HG02870 (cell line): Measurements from ENCODE around the gene UMPS.
"Not testable (repeated sequence)": the region's sequence is repeated elsewhere in the genome, so short reads cannot be mapped to it uniquely, and the experiment has no call there.

Experiments
- ATAC-seq: cut with Tn5 transposase; IDR thresholded peaks from one replicate; pipeline ENCODE4 v1.9.1; 2021; ENCODE audit warnings: mild to moderate bottlenecking, moderate library complexity; ENCODE audit not compliant: unreplicated experiment

The UMPS gene

DNA sequence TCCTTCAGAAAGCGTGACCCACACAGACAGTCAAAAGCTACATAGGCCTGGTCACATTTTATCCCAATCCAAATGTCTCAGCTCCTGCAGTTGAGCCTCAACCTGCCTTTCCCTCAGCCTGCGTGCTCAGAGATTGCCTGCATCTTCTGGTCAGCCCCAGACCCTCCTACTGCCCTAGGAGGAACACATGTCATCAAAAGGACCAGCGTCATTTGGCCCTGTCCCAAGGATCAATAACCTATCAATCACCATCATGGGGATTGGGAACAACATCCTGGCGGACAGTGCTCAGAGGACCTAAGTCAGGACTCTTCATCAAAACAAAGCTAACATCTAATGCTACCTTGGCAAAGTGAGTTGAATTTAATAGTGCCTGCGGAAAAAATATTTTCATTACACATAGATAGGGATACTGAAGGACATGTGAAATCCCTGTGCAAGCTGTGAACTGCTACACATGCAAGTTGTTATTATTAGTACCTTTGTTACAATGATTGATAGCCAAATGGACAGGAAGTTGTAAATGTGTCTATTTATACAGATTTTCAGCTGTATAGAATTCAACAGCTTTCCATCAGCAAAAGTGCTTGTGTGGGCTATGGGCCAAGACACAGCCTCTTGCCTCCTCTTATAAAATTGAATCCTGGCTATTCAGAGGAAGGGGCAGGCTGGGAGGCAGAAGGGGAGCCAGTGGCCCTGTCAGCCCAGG is 47.7 kb downstream of the UMPS start:
- no peak for ATAC-seq

DNA sequence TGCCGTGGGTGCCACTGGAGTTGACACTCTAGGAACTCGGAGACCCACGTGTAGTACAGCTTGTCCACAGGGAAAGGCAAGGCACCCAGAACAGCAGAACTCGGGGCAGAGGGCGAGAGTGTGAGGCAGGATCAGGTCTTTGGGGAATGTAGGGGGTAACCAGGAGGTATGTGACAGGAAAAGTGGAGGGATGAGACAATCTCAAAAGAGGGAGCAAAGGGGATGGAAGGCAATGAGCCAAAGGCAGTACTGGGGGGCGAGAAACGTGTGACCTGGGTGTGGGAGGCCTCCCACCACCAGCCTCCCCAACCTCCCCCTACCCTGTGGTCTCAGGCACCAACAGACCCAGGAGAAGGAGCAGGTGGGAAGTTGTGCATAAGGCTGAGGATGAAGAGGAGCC is 48.9 kb downstream of the UMPS start:
- no peak for ATAC-seq

GRCh38 chr3:124779751-124780191 is 49.5 kb downstream of the UMPS start:
- ATAC-seq: no peak

DNA sequence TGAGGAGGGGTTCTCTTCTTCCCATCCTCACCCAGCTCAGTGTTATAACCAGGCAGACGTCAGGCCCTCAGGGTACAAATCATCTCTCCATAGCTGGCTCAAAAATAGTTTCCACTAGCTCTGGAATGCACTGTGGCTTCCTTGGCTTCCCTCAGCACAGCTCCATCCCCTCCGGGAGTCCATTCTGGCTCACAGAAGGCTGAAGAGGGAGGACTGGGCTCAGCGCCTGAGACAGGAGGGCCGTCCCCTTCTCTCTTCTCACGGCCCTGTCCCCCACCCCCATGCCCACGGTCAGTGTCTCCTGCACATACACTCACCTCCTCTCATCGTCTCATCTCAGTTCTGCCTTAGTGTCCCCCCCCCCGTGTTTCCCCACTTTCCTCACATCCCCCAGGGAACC is 50.1 kb downstream of the UMPS start:
- no peak for ATAC-seq

DNA sequence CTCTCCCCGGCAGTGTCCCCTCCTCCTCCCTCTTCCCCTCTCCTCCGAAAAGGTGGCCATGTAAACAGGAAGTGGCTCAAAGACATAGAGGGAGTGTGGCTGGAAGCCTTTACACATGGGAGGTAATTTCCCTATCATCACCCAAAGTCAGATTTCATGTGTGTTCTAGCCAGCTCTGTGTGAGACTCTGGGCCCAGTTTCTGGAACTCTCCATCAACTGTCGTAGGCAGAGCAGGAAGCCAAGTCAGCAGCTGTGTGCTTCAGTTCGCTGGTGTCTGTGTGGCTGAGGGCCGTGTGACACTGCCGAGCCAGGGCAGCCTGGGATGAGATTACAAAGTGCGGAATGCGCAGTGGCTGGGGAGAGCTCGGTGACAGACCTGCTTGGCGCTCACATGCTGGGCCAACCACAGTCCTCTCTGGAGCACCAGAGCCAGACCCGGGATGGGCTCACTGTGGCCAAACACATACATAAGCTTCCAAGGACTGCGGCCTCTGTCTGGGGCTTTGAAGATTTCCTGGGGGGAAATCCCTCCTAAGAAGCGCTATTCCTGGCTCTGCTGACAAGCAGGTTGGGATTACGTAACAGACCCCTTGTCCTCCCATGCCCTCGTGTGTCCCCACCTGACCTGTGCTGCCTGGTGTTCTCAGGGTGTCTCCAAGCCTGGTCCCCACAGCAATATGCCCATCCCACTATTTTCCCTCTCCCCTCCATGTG is 50.7 kb downstream of the UMPS start:
- no peak for ATAC-seq

GRCh38 chr3:124781476-124782376 is 51.5 kb downstream of the UMPS start:
- ATAC-seq: no peak

DNA sequence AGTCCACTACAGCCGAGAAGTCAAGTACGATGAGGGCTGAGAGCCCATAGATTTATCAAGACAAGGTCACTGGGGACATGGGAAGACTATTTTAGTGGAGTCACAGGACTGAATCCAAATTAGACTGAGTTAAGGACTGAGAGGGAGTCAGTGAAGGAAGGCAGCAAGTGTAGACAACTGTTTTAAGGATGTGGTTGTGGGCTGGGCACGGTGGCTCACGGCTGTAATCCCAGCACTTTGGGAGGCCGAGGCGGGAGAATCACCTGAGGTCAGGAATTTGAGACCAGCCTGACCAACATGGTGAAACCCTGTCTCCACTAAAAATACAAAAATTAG is 52.1 kb downstream of the UMPS start:
- ATAC-seq: not testable (repeated sequence)

- no peak for ATAC-seq
These were observed 53.4 kb downstream of the UMPS start for GRCh38 chr3:124783696-124784095.

DNA sequence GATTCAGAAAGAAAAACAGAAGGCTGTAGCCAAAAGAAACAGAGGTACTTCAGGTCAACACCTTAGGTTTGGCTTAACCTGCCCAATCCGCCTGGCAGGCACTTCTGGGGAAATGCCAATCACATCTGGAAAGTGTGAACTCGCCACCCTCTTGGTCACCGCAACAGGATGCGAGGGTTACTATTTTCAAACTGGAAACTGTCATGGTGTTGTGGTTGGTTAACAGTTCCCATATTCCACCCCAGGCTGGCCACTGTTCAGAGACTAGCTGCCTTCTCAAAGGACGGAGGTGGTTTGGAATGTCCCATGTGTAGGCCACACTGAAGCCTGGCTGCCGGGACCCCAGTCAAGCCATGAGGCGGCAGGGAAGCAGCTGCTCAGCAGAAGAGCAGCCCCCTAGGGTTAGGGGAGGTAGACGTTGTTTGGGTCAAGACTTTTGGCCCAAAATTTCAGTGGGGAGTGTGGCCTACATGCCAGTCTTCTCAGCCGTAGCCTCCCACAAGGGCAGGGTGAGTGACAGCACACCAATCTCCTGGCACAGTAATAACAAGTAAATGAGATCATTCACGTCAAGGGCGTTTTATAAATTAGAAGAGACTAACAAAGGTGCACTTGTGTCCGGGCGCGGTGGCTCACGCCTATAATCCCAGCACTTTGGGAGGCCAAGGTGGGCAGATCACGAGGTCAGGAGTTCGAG is 54.6 kb downstream of the UMPS start:
- peak; percentile 42 for ATAC-seq

- ATAC-seq: no peak
These were observed 55.7 kb downstream of the UMPS start for GRCh38 chr3:124785973-124786372.

GRCh38 chr3:124786511-124787241 is 56.4 kb downstream of the UMPS start:
- ATAC-seq: no peak

GRCh38 chr3:124787476-124788195 is 57.4 kb downstream of the UMPS start:
- no peak for ATAC-seq

- ATAC-seq: no peak
These were observed 58.0 kb downstream of the UMPS start for GRCh38 chr3:124788254-124788745.

- ATAC-seq: not testable (repeated sequence)
These were observed 58.9 kb downstream of the UMPS start for GRCh38 chr3:124789103-124789502.

DNA sequence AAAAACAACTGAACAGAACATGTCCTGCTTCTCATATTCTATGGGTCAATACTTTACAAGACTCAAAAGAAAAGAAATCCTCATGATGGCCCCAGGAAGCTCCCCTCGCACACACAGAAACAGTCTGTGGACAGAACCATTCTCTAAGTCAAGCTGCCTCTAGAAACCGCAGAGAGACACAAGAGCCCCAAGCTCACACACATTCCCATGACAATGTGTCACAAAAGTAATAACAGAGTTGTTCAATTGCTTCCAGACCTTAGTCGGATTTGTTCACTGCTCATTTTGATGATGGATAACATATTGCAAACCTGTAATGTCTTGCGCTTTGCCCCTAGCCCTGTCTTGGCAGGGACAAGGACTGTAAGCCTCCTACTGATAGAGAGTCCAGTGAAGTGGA is 60.9 kb downstream of the UMPS start:
- no peak for ATAC-seq

DNA sequence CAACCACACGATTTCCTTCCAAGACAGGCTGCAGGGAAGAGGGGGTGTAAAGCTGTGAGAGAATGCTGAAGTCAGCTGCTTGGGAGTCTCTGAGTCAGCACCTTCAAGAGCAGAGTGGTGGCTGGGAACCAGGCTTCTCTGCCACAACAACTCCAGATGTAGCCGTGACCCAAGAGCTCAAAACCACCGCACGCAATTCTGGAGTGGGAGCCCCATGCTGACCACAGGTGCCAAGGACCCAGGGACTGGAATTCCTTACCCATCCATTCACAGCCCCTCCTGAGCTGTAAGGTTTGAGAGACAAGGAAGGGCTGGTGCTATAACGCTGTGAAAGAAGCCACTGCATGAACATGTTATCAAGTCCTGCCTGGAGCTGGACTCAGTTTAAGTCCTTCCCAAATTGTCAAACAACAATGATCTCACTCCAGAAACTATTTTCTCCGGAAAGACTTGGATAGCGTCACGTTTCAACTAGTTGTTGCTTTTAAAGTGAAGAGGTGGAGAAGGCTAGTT is 61.4 kb downstream of the UMPS start:
- no peak for ATAC-seq

DNA sequence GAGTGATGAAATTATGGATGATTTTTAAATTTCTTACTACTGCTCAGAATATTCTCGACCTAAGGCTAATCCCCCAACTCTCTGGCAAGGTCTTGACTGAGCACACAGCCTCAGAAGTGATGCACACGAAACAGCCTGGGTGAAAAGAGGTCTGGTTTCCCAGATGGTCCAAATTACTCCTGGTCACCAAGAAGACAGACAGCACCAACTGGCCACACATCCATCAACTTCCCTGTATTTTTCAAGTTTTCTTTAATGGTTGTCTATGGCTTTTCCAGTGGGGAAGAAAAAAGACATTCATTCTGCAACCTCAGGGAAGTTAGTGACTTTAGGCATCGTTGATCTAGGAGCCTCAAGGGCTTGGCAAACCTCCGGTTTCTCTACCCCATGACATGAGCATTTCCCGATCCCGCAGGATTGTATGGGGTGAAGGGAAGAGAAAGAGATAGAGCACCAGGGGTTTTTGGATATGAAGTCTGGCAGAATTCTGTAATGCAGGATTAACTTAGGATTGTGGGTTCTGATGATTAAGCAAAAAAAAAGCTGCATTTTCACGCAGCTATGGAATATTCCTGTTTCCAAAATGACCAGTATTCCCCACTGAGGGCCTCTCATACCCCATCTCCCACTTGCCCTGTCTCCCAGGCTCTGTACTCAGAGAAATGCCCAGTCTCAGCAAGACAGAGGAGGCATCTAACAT is 62.2 kb downstream of the UMPS start:
- no peak for ATAC-seq

- ATAC-seq: no peak
These were observed 62.9 kb downstream of the UMPS start for GRCh38 chr3:124793054-124793739.
